ENCODE measurements around the gene AHNAK. TPM values are rescaled to one million over a fixed set of nuclear protein-coding genes. Genes with fewer than 3 reads are reported as not detected.

Gene AHNAK
- total and polyA plus RNA-seq, 2 of the 8 experiments (the other 6 are each of a cell fraction or from before 2014, with no cell fraction given), result 2.0 to 5.8 TPM

GRCh38 chr11:62463121-62463542 lies 83.5 kb downstream of the AHNAK start:
- Histone ChIP-seq H2AFZ (ENCODE audit: low read length) (no peak overlapping the region), H3K9ac (replicated peaks in 1 of 4; ENCODE audit: extremely low read depth in 1 of 4, low read depth in 3 of 4, low read length in 3 of 4) (no peak overlapping the region), H3K79me1 (ENCODE audit: low read depth, low read length) (no peaks in the 10 kb centered on the region), H4K91ac (replicated peaks; ENCODE audit: insufficient read length, low read length) (no peak overlapping the region), H2BK120ac (replicated peaks; ENCODE audit: low read depth, low read length) (no peak overlapping the region), H4K5ac (ENCODE audit: insufficient read length, low read depth, low read length) (no peak overlapping the region), H3K4ac (replicated peaks; ENCODE audit: insufficient read length, low read depth, low read length) (no peak overlapping the region), H3K27me3 (replicated peaks in 1 of 4; ENCODE audit: control insufficient read depth in 3 of 4, extremely low read depth in 1 of 4, insufficient read depth in 3 of 4, low read length in 3 of 4) (no peaks in the 10 kb centered on the region; a peak in 1 of 7 replicates), H2BK20ac (ENCODE audit: low read length) (no peak overlapping the region), H3K27ac (ENCODE audit: low read depth, low read length) (no peak overlapping the region), H3K4me1 (replicated peaks in 1 of 4; ENCODE audit: control insufficient read depth in 3 of 4, insufficient read depth in 4 of 4, low read length in 3 of 4) (no peaks in the 10 kb centered on the region), H3K79me2 (ENCODE audit: control insufficient read depth in 1 of 2, insufficient read depth in 2 of 2, low read length in 2 of 2) (no peaks in the 10 kb centered on the region), H3K9me3 (ENCODE audit: insufficient read depth in 2 of 2, low read depth in 1 of 2, low read length in 1 of 2) (no peaks in the 10 kb centered on the region), H4K8ac (ENCODE audit: extremely low read depth, insufficient read depth, low read length) (no peak overlapping the region), H3K4me3 (ENCODE audit: extremely low read depth in 1 of 4, insufficient read depth in 2 of 4, low read depth in 3 of 4, low read length in 4 of 4) (no peak overlapping the region), H3K18ac (ENCODE audit: extremely low read depth, low read length) (no peak overlapping the region), H3K23ac (ENCODE audit: insufficient read length) (no peak overlapping the region), H3K23me2 (ENCODE audit: low read depth, low read length) (no peaks in the 10 kb centered on the region), H3K4me2 (ENCODE audit: insufficient read depth in 1 of 2, low read depth in 2 of 2, low read length in 2 of 2) (no peak overlapping the region), H2BK12ac (ENCODE audit: low read depth, low read length) (no peak overlapping the region), H3K56ac (replicated peaks; ENCODE audit: insufficient read length, low read depth, low read length) (no peak overlapping the region), H3K14ac (ENCODE audit: insufficient read length) (no peak overlapping the region), H3K36me3 (ENCODE audit: control insufficient read depth in 2 of 4, insufficient read depth in 4 of 4, low read length in 3 of 4) (no peaks in the 10 kb centered on the region), H2AK5ac (ENCODE audit: low read depth, low read length) (no peak overlapping the region), H2BK15ac (ENCODE audit: low read length) (no peak overlapping the region), H2BK5ac (ENCODE audit: low read depth, low read length) (no peak overlapping the region), H4K20me1 (replicated peaks in 1 of 2; ENCODE audit: control insufficient read depth in 1 of 2, insufficient read depth in 2 of 2, low read length in 2 of 2) (no peaks in the 10 kb centered on the region)
- ChIA-PET CTCF (ENCODE audit: partially characterized antibody) (interaction anchor here (0.6 to 0.8 kb wide), 3 partner anchors 35 to 98 kb away, joined by 3 read pairs; no protein-coding TSS in a partner anchor), POLR2A (ENCODE audit: partially characterized antibody) (no interaction called here)
- DNase-seq (ENCODE audit: low read depth in 1 of 2, low spot score in 2 of 2), result no peak
- FAIRE-seq, result no peak
- WGBS, 2 experiments (ENCODE audit: extremely low coverage in 1 of 2, insufficient coverage in 1 of 2, insufficient read length in 1 of 2, insufficient replicate concordance in 2 of 2, low coverage in 1 of 2, low lambda C conversion rate in 2 of 2, missing lambda C conversion rate in 1 of 2), result 85% methylated on average over 6 of the region's 6 CpGs; no CpG with 5 or more reads in 1 of the 2 experiments
- TF ChIP-seq EZH2 (IDR thresholded peaks at IDR 0.05; ENCODE audit: low read depth, low read length, severe bottlenecking) (no peak), TEAD4 (IDR thresholded peaks at IDR 0.05; ENCODE audit: low read depth, low read length) (no peak), NRF1 (IDR thresholded peaks at IDR 0.05; ENCODE audit: low read depth, low read length) (no peak), BACH1 (IDR thresholded peaks at IDR 0.05; ENCODE audit: low read length) (no peak), CBX5 (IDR thresholded peaks at IDR 0.05; ENCODE audit: low read depth, low read length) (no peak)
